Prostate gland (tissue), 2 donors: ENCODE results near the gene LRRC46. TPM values are rescaled to one million over a fixed set of nuclear protein-coding genes. Genes with fewer than 3 reads are reported as not detected.

Experiments used
- DNase-seq: peaks from one replicate; pipeline ENCODE4 v3.0.0-alpha.2; 2019; ENCODE audit warnings: low spot score
- H3K27ac ChIP-seq, 2 donors: fragments of 200-600 bp; sonication (generic); 2 replicates each; pipeline ENCODE4 v1.5.1; 2017 to 2019
- H3K27me3 ChIP-seq: fragments of 200-600 bp; sonication (generic); replicated peaks from 2 replicates; pipeline ENCODE4 v1.5.1; 2019; ENCODE audit not compliant: insufficient read depth
- H3K36me3 ChIP-seq, 2 donors: fragments of 200-600 bp; sonication (generic); 1 replicate in 1 of 2; 2 replicates in 1 of 2; pipeline versions ENCODE4 v1.5.1 to v1.8.1; 2017 to 2019
- H3K4me1 ChIP-seq: fragments of 200-600 bp; sonication (generic); replicated peaks from 2 replicates; pipeline ENCODE4 v1.5.1; 2019
- H3K4me3 ChIP-seq, 2 donors: fragments of 200-600 bp; sonication (generic); 2 replicates each; pipeline ENCODE4 v1.5.1; 2017 to 2019
- H3K9me3 ChIP-seq: fragments of 200-600 bp; sonication (generic); 2 replicates; pipeline ENCODE4 v1.5.1; 2017
- POLR2A ChIP-seq: fragments of 450-650 bp; IDR thresholded peaks from one replicate; pipeline ENCODE4 v1.6.1; 2016; ENCODE audit warnings: antibody characterized with exemption, mild to moderate bottlenecking
- POLR2AphosphoS5 ChIP-seq: sonication (generic); formaldehyde crosslinking; IDR thresholded peaks from one replicate; pipeline ENCODE4 v1.6.1; 2017; ENCODE audit warnings: antibody characterized with exemption
- WGBS: methylation state at CpG from one replicate; pipeline ENCODE4 v1.1.5; 2018; 5-methylcytosine and 5-hydroxymethylcytosine counted together
- intact Hi-C: fragments of 100-400 bp; cut with DNase I; formaldehyde crosslinking; loops from one replicate; pipeline ENCODE4 v1.14.2; 2022
- total RNA-seq, 2 donors: library from RNA; depleted of rRNA; stranded (reverse); fragments of >200 nt; gene quantifications; one replicate each; pipeline ENCODE4 v1.1.0, GENCODE V29; 2016
- TF ChIP-seq, protein P1 (sequence below), 4 experiments: fragments of 200-600 bp in 2 of 4; fragments of 450-650 bp in 2 of 4; sonication (generic) in 2 of 4; IDR thresholded peaks; 1 replicate in 3 of 4; 2 replicates in 1 of 4; pipeline ENCODE4 v1.5.1; 2016 to 2019; ENCODE audit warnings: antibody characterized with exemption in 4 of 4, mild to moderate bottlenecking in 2 of 4, moderate library complexity in 2 of 4

LRRC46 gene
- total RNA-seq, 2 donors from 2014 or later: 1.1 to 4.9 TPM

- TF ChIP-seq, protein P1, sequence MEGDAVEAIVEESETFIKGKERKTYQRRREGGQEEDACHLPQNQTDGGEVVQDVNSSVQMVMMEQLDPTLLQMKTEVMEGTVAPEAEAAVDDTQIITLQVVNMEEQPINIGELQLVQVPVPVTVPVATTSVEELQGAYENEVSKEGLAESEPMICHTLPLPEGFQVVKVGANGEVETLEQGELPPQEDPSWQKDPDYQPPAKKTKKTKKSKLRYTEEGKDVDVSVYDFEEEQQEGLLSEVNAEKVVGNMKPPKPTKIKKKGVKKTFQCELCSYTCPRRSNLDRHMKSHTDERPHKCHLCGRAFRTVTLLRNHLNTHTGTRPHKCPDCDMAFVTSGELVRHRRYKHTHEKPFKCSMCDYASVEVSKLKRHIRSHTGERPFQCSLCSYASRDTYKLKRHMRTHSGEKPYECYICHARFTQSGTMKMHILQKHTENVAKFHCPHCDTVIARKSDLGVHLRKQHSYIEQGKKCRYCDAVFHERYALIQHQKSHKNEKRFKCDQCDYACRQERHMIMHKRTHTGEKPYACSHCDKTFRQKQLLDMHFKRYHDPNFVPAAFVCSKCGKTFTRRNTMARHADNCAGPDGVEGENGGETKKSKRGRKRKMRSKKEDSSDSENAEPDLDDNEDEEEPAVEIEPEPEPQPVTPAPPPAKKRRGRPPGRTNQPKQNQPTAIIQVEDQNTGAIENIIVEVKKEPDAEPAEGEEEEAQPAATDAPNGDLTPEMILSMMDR (IDR thresholded peaks at IDR 0.05): no peak
- TF ChIP-seq POLR2AphosphoS5: no peak
- no peak for TF ChIP-seq POLR2A
- 69% methylated on average over 4 of the region's 4 CpGs for WGBS
- Histone ChIP-seq H3K4me1 (peaks cover 5% of the 10 kb centered on the region), H3K27me3 (peaks cover 5% of the 10 kb centered on the region), H3K9me3 (no peaks in the 10 kb centered on the region), H3K27ac (no peak overlapping the region), H3K4me3 (no peak overlapping the region), H3K36me3 (no peaks in the 10 kb centered on the region)
- intact Hi-C loops: no loop called here
- no peak for DNase-seq
These were observed 42.0 kb downstream of the LRRC46 start for GRCh38 chr17:47873200-47874090.

GRCh38 chr17:47875011-47875985 is 43.8 kb downstream of the LRRC46 start:
- no peak for DNase-seq
- intact Hi-C loops: no loop called here
- Histone ChIP-seq H3K27me3 (peaks cover 5% of the 10 kb centered on the region), H3K36me3 (no peaks in the 10 kb centered on the region), H3K4me3 (no peak overlapping the region), H3K4me1 (peaks cover 5% of the 10 kb centered on the region), H3K9me3 (no peaks in the 10 kb centered on the region), H3K27ac (no peak overlapping the region)
- WGBS: 50% methylated on average over 11 of the region's 11 CpGs
- no peak for TF ChIP-seq POLR2A

DNA sequence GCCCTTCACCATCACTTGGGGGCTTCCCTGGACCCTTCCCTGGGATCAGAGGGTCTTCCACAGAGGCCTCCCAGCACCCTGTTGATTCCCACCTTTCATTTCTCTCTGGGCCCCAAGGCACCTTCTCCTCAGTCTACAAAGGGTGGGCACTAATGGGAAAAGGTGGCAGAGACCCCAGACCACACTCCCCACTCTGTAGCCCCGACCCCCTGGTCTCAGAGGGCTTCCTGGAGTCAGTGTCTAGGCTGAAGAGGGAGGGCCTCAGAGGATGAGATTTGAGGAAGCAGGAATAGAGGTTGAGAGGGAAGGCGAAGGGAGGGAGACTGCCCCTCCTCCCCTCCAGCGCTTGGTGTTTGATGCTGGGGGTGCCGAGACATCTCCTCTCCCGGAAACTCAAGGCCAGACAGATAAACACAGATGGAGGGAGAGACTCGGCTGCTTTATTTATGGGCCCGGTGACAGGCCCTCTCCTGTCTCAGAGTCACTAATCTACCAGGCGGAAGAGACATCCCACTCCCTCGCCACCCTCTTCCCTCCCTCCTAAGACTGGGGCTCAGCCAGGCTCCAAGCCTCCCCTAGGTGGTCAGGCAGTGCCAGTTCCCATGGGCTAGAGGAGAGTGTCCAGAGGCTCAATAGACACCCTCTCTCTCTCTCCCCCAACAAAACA is 46.0 kb downstream of the LRRC46 start:
- 36% methylated on average over 9 of the region's 9 CpGs for WGBS
- H3K27me3 ChIP-seq: peaks cover 4% of the 10 kb centered on the region
- H3K27ac ChIP-seq: no peak overlapping the region
- no peak overlapping the region for H3K4me3 ChIP-seq
- no peaks in the 10 kb centered on the region for H3K36me3 ChIP-seq
- no peaks in the 10 kb centered on the region for H3K9me3 ChIP-seq
- TF ChIP-seq, protein P1 (IDR thresholded peaks at IDR 0.05): no peak
- TF ChIP-seq POLR2AphosphoS5 (no peak), POLR2A (no peak)
- peaks cover 7% of the 10 kb centered on the region for H3K4me1 ChIP-seq
- DNase-seq: no peak
- intact Hi-C loops: no loop called here

DNA sequence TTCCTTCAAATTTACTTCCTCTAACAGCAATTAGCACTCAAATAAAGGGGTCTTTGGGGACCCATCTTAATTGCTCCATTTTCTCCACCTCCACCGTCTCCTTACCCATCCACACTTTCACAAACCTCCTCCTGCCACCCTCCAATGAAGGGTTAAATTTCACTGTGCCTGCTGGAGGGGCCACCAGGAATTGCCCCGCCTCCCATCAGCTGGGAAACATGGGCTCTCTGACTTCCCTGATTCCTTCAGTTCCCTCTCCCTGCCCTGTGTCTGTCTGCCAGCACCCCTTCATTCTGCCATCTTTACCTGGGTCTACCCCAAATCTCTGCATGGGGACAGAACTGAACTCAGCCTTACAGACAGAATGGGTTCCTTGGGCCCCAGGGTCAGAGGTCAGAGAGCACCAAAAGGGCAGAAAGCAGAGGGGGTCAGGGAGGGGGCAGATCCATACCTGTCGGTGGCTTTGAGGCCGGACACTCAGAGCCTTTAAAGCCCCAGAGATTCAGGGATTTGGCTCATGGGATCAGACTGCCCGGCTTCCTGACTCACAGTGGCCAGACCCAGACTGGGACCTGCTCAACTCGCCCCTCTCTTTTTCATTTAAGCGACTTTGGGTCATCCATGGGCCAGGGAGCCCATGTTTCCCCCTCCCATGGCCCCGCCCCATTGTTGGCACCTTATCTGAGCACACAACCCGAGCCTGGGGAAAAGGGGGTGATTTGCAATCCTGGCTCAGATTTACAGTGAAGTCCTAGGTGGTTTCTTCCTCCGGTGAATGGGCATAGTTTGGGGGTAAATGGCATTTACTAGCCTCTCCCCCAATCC is 46.9 kb downstream of the LRRC46 start:
- no peaks in the 10 kb centered on the region for H3K36me3 ChIP-seq
- no peak for DNase-seq
- WGBS: 57% methylated on average over 10 of the region's 10 CpGs
- H3K4me1 ChIP-seq: peaks cover 11% of the 10 kb centered on the region
- intact Hi-C loops: no loop called here
- H3K27me3 ChIP-seq: no peaks in the 10 kb centered on the region
- TF ChIP-seq, protein P1 (IDR thresholded peaks at IDR 0.05): no peak
- no peak for TF ChIP-seq POLR2A
- no peak for TF ChIP-seq POLR2AphosphoS5
- H3K27ac ChIP-seq: no peak overlapping the region
- no peaks in the 10 kb centered on the region for H3K9me3 ChIP-seq
- H3K4me3 ChIP-seq: no peak overlapping the region
